ENCODE measurements around the gene CFL1.

The CFL1 gene

DNA sequence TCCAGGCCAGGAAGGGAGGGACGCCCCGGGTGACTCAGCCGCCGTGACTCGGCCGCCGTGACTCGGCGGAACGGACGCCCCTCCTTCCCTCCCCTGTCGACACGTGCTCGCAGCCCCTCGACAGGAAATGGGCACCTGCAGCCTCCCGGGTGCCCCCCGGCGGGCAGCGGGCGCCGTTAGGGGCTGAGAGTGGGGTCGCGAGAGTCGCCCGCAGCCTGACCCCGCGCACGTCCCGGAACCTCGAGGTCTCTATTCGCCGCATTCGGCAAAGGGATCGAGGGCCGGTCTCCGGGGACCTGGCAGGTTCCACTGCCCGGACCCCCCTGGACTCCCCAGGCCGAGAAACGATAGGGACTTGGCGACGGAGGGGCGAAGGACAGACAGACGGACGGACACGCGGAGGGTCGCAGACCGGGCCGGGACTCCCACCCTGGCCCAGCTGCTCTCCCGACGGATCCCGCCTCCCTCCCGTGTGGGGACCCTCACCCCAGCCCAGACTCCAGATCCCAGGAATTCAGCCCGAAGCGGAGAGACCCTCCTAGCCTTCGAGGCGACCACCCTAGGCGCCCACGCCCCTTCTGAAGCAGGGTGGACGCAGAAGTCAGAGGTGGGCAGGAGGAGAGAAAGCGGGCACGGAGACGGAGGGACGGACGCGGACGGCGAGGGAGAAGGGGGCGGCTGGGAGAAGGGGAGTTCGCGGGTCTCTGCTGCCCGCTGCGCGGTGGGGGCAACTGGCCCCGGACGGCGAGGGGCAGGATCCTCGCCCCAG is 41.6 kb upstream of the CFL1 start:
- Histone ChIP-seq H3K27ac (ENCODE audit: low read length) (no peak overlapping the region), H3K4me2 (ENCODE audit: low read depth, low read length) (peak overlapping the region; percentile 76), H3F3A (ENCODE audit: insufficient read depth, low read length) (peaks cover 13% of the 10 kb centered on the region; the same call in 1 of the 2 replicates), H3K4me3 (ENCODE audit: low read length) (peak overlapping the region; percentile 59), H3K9me2 (replicated peaks; ENCODE audit: insufficient read depth, low read length) (no peaks in the 10 kb centered on the region), H3K36me3 (replicated peaks; ENCODE audit: insufficient read depth, low read length) (no peaks in the 10 kb centered on the region), H3K4me1 (ENCODE audit: low read length) (peaks cover 26% of the 10 kb centered on the region), H2AFZ (ENCODE audit: low read length) (no peak overlapping the region), H3K9ac (ENCODE audit: low read length) (peak overlapping the region; percentile 58; the same call in 1 of the 2 replicates), H3K9me3 (replicated peaks; ENCODE audit: insufficient read depth, low read length) (no peaks in the 10 kb centered on the region), H4K20me1 (ENCODE audit: insufficient read depth, low read length) (no peaks in the 10 kb centered on the region), H3K27me3 (replicated peaks; ENCODE audit: insufficient read depth, low read length) (peaks cover 11% of the 10 kb centered on the region), H3K79me2 (ENCODE audit: low read length) (no peaks in the 10 kb centered on the region)
- TF ChIP-seq EZH2 (optimal IDR thresholded peaks at IDR 0.05; ENCODE audit: low read depth, low read length), result no peak
- no peak for DNase-seq

DNA sequence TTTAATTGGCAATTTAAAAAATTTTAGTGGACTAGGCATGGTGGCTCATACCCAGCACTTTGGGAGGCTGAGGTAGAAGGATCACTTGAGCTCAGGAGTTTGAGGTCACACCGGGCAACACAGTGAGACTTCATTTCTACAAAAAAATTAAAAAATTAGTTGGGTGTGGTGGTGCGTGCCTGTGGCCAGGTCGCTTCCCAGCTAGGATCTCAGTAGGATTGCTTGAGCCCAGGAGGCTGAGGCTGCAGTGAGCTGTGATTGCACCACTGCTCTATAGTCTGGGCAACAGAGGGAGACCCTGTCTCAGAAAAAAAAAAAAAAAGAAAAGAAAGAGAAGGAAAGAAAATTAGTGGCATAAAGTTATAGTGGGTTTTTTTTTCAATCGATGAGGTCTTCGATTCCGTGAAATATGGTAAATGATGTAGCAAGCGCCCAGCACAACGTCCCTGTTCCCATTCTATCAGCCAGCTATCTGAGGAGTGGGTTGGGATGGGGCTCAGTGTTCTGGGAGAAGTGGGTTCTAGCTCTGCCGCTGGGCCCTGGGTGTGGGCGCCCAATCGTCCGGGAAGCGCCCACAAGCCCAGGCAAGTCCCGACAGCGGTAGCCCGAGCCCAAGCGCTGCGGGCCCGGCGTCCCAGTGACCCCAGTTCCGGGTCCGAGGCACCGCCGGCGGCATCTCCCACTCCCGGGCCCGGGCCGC is 40.8 kb upstream of the CFL1 start:
- no peak overlapping the region for H3K4me3 ChIP-seq (ENCODE audit: low read length)
- H3K27ac ChIP-seq (ENCODE audit: low read length), result no peak overlapping the region
- no peak overlapping the region for H2AFZ ChIP-seq (ENCODE audit: low read length)
- H3K4me2 ChIP-seq (ENCODE audit: low read depth, low read length), result no peak overlapping the region
- TF ChIP-seq, protein P1, sequence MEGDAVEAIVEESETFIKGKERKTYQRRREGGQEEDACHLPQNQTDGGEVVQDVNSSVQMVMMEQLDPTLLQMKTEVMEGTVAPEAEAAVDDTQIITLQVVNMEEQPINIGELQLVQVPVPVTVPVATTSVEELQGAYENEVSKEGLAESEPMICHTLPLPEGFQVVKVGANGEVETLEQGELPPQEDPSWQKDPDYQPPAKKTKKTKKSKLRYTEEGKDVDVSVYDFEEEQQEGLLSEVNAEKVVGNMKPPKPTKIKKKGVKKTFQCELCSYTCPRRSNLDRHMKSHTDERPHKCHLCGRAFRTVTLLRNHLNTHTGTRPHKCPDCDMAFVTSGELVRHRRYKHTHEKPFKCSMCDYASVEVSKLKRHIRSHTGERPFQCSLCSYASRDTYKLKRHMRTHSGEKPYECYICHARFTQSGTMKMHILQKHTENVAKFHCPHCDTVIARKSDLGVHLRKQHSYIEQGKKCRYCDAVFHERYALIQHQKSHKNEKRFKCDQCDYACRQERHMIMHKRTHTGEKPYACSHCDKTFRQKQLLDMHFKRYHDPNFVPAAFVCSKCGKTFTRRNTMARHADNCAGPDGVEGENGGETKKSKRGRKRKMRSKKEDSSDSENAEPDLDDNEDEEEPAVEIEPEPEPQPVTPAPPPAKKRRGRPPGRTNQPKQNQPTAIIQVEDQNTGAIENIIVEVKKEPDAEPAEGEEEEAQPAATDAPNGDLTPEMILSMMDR (IDR thresholded peaks at IDR 0.05; ENCODE audit: low read length), result no peak
- TF ChIP-seq EZH2phosphoT487 (IDR thresholded peaks at IDR 0.05; ENCODE audit: low read length) (no peak), EZH2 (optimal IDR thresholded peaks at IDR 0.05; ENCODE audit: low read depth, low read length) (no peak)
- no peak overlapping the region for H3K9ac ChIP-seq (ENCODE audit: low read length)
- no peaks in the 10 kb centered on the region for H3K79me2 ChIP-seq (ENCODE audit: low read length)
- no peak for DNase-seq
- H3K36me3 ChIP-seq (replicated peaks; ENCODE audit: insufficient read depth, low read length), result no peaks in the 10 kb centered on the region
- H3F3A ChIP-seq (ENCODE audit: insufficient read depth, low read length), result peaks cover 19% of the 10 kb centered on the region; the same call in 1 of the 2 replicates
- H3K9me3 ChIP-seq (replicated peaks; ENCODE audit: insufficient read depth, low read length), result no peaks in the 10 kb centered on the region
- no peaks in the 10 kb centered on the region for H3K9me2 ChIP-seq (replicated peaks; ENCODE audit: insufficient read depth, low read length)
- H3K4me1 ChIP-seq (ENCODE audit: low read length), result peaks cover 27% of the 10 kb centered on the region
- H3K27me3 ChIP-seq (replicated peaks; ENCODE audit: insufficient read depth, low read length), result peaks cover 11% of the 10 kb centered on the region
- no peaks in the 10 kb centered on the region for H4K20me1 ChIP-seq (ENCODE audit: insufficient read depth, low read length)

DNA sequence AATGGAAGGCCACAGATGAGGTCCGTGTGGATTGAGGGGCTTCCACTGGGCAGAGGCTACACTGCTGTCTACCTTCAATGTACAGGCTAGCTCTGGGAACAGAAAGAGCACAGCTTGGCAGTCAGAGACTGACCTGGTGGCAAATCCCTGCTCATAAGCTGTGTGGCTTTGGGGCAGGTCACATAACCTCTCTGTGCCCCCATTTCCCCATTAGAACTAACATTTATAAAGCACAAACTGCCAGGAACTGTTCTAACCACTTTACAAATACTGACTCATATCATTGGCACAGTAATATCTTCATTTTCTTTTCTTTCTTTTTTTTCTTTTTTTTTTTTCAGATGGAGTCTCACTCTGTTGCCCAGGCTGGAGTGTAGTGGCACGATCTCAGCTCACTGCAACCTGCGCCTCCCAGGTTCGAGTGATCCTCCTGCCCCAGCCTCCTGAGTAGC is 39.1 kb upstream of the CFL1 start:
- no peaks in the 10 kb centered on the region for H3K9me3 ChIP-seq (replicated peaks; ENCODE audit: insufficient read depth, low read length)
- no peak overlapping the region for H3K4me3 ChIP-seq (ENCODE audit: low read length)
- no peak overlapping the region for H3K4me2 ChIP-seq (ENCODE audit: low read depth, low read length)
- peaks cover under 1% of the 10 kb centered on the region; the same call in 1 of the 2 replicates for H3K79me2 ChIP-seq (ENCODE audit: low read length)
- peaks cover 27% of the 10 kb centered on the region for H3K4me1 ChIP-seq (ENCODE audit: low read length)
- no peaks in the 10 kb centered on the region for H4K20me1 ChIP-seq (ENCODE audit: insufficient read depth, low read length)
- peaks cover 11% of the 10 kb centered on the region for H3K27me3 ChIP-seq (replicated peaks; ENCODE audit: insufficient read depth, low read length)
- H3K36me3 ChIP-seq (replicated peaks; ENCODE audit: insufficient read depth, low read length), result no peaks in the 10 kb centered on the region
- TF ChIP-seq, protein P1 (IDR thresholded peaks at IDR 0.05; ENCODE audit: low read length), result no peak
- TF ChIP-seq EZH2phosphoT487 (IDR thresholded peaks at IDR 0.05; ENCODE audit: low read length) (no peak), EZH2 (optimal IDR thresholded peaks at IDR 0.05; ENCODE audit: low read depth, low read length) (no peak)
- no peak for DNase-seq
- no peak overlapping the region for H2AFZ ChIP-seq (ENCODE audit: low read length)
- H3K9me2 ChIP-seq (replicated peaks; ENCODE audit: insufficient read depth, low read length), result no peaks in the 10 kb centered on the region
- H3K27ac ChIP-seq (ENCODE audit: low read length), result no peak overlapping the region
- peaks cover 19% of the 10 kb centered on the region; the same call in 1 of the 2 replicates for H3F3A ChIP-seq (ENCODE audit: insufficient read depth, low read length)
- H3K9ac ChIP-seq (ENCODE audit: low read length), result no peak overlapping the region

Data from MM.1S (cell line).